ENCODE results near the gene NDUFA9.

NDUFA9 gene

GRCh38 chr12:4648501-4649357 lies at the start of gene NDUFA9, which contains the start of gene AKAP3:
Gene NDUFA9 (plus strand): TSS chr12:4649114. CDS start chr12:4649127, 13 bp downstream.
Gene AKAP3 (minus strand): TSS chr12:4649051. CDS start chr12:4638196, 10,855 bp downstream.
- peak; percentile 48 for DNase-seq (ENCODE audit: low read depth)

- DNase-seq (ENCODE audit: low read depth): no peak
Observed at GRCh38 chr12:4603421-4603820, 45.5 kb upstream of the NDUFA9 start.

GRCh38 chr12:4603946-4604345 lies 45.0 kb upstream of the NDUFA9 start:
- no peak for DNase-seq (ENCODE audit: low read depth)

GRCh38 chr12:4604684-4605193 lies 44.2 kb upstream of the NDUFA9 start:
- DNase-seq (ENCODE audit: low read depth): peak; percentile 57

GRCh38 chr12:4607056-4607455 lies 41.9 kb upstream of the NDUFA9 start:
- no peak for DNase-seq (ENCODE audit: low read depth)

GRCh38 chr12:4609071-4609470 lies 39.8 kb upstream of the NDUFA9 start:
- DNase-seq (ENCODE audit: low read depth): no peak

GRCh38 chr12:4610481-4610880 lies 38.4 kb upstream of the NDUFA9 start:
- DNase-seq (ENCODE audit: low read depth): no peak

- no peak for DNase-seq (ENCODE audit: low read depth)
Observed at GRCh38 chr12:4615667-4616066, 33.2 kb upstream of the NDUFA9 start.

GRCh38 chr12:4621511-4621910 lies 27.4 kb upstream of the NDUFA9 start:
- no peak for DNase-seq (ENCODE audit: low read depth)

- DNase-seq (ENCODE audit: low read depth): no peak
Observed at GRCh38 chr12:4626543-4626942, 22.4 kb upstream of the NDUFA9 start.

GRCh38 chr12:4628406-4628805 lies 20.5 kb upstream of the NDUFA9 start:
- DNase-seq (ENCODE audit: low read depth): no peak

GRCh38 chr12:4630262-4630661 lies 18.7 kb upstream of the NDUFA9 start:
- no peak for DNase-seq (ENCODE audit: low read depth)

- DNase-seq (ENCODE audit: low read depth): no peak
Observed at GRCh38 chr12:4643747-4644146, 5.2 kb upstream of the NDUFA9 start.

GRCh38 chr12:4645023-4645422 lies 3.9 kb upstream of the NDUFA9 start:
- no peak for DNase-seq (ENCODE audit: low read depth)

- no peak for DNase-seq (ENCODE audit: low read depth)
Observed at GRCh38 chr12:4648104-4648500, 812 bp upstream of the NDUFA9 start.

- DNase-seq (ENCODE audit: low read depth): no peak
Observed at GRCh38 chr12:4649358-4649661, 396 bp downstream of the NDUFA9 start.

- DNase-seq (ENCODE audit: low read depth): no peak
Observed at GRCh38 chr12:4653257-4653656, 4.3 kb downstream of the NDUFA9 start.

GRCh38 chr12:4653691-4654090 lies 4.8 kb downstream of the NDUFA9 start:
- DNase-seq (ENCODE audit: low read depth): no peak

- DNase-seq (ENCODE audit: low read depth): peak; percentile 77
Observed at GRCh38 chr12:4663971-4664505, 15.1 kb downstream of the NDUFA9 start.

- no peak for DNase-seq (ENCODE audit: low read depth)
Observed at GRCh38 chr12:4665236-4665635, 16.3 kb downstream of the NDUFA9 start.

- no peak for DNase-seq (ENCODE audit: low read depth)
Observed at GRCh38 chr12:4679711-4680110, 30.8 kb downstream of the NDUFA9 start.

- no peak for DNase-seq (ENCODE audit: low read depth)
Observed at GRCh38 chr12:4681732-4682131, 32.8 kb downstream of the NDUFA9 start.

- DNase-seq (ENCODE audit: low read depth): no peak
Observed at GRCh38 chr12:4685317-4685716, 36.4 kb downstream of the NDUFA9 start.

GRCh38 chr12:4690760-4691159 lies 41.8 kb downstream of the NDUFA9 start:
- DNase-seq (ENCODE audit: low read depth): no peak
